GM12892 (cell line): ENCODE measurements around the gene CEP19.

Experiments
- POLR2A ChIP-seq: IDR thresholded peaks from 2 replicates; pipeline ENCODE4 v1.6.1; 2011; ENCODE audit warnings: low read depth, low read length, control low read depth
- POLR2AphosphoS5 ChIP-seq: IDR thresholded peaks from 2 replicates; pipeline ENCODE4 v1.6.1; 2011; ENCODE audit warnings: low read depth, low read length, control low read depth
- TAF1 ChIP-seq: IDR thresholded peaks from 2 replicates; pipeline ENCODE4 v1.6.1; 2011; ENCODE audit warnings: low read depth, mild to moderate bottlenecking, control low read depth, low read length, borderline replicate concordance

DNA sequence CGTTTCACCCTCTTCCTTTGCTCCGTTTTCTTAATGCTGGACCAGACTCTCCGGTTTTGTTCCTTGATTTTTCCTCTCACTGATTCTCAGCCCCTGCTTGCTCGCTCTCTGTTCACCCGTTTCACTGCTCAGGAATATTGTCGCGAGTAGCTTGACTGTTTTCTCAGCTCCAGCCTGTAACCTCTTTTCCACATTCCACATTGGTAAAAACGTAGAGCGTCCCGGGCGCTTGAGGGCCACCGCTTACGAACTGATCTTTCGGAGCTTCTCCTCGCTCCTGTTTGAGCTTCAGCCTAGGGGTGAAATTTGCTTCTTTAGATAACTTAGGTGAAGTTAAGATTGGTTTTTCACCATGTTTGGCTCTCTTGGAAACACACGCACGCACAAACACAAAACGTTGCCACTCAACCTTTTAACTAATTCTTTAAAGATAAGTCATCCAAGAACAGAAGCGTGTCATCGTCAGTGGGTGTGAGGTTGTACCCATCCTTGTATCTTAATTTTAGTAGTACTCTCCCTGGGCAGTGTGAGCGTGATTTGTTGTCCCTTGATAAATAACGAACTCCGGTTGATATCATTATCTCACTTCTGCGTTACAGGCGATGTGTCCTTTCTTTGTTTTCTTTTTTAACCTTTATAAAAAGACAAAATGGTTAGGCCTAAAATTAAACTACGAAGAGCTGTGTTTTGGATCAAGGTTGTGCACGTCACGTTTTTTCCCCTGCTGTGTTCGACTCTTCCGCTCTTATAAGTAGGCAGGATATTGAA lies 28.6 kb upstream of the CEP19 start:
- TF ChIP-seq POLR2A, result no peak
- no peak for TF ChIP-seq POLR2AphosphoS5
- TF ChIP-seq TAF1, result no peak
